SH-SY5Y (cell line): Measurements from ENCODE around the gene TLE2.

ENCODE experiments used
- GATA2 ChIP-seq: IDR thresholded peaks from 2 replicates; pipeline ENCODE4 v1.6.1; 2011; ENCODE audit warnings: mild to moderate bottlenecking, low read depth, low read length
- GATA3 ChIP-seq: IDR thresholded peaks from 2 replicates; pipeline ENCODE4 v1.6.1; 2011; ENCODE audit warnings: low read depth, mild to moderate bottlenecking, low read length, moderate library complexity

GRCh38 chr19:3015126-3016057 is 13.7 kb downstream of the TLE2 start:
- TF ChIP-seq GATA3 (no peak), GATA2 (no peak)
